HT-29 (cell line): ENCODE measurements around the gene C3AR1. TPM values are rescaled to one million over a fixed set of nuclear protein-coding genes. Genes with fewer than 3 reads are reported as not detected.
A peak's percentile ranks its signal among the peaks of the same experiment; 100 is the strongest.
"Not testable (repeated sequence)": the region's sequence is repeated elsewhere in the genome, so short reads cannot be mapped to it uniquely, and the experiment has no call there.

ENCODE experiments used
- DNase-seq: peaks from one replicate; pipeline ENCODE4 v3.0.0-alpha.2; 2015; ENCODE audit warnings: low spot score
- total RNA-seq: library from RNA; depleted of rRNA; stranded (reverse); fragments of >200 nt; shearing (Covaris generic); gene quantifications from 2 replicates; pipeline ENCODE4 v1.2.3, GENCODE V29; 2014

C3AR1 gene
- total RNA-seq, 1 experiment from 2014 or later = not detected

GRCh38 chr12:8057839-8058238, 8.3 kb downstream of the C3AR1 start:
- no peak for DNase-seq

- no peak for DNase-seq
Observed at GRCh38 chr12:8057306-8057705, 8.9 kb downstream of the C3AR1 start.

GRCh38 chr12:8054816-8055215, 11.3 kb downstream of the C3AR1 start:
- DNase-seq = no peak

GRCh38 chr12:8052679-8053078, 13.5 kb downstream of the C3AR1 start:
- no peak for DNase-seq

- no peak for DNase-seq
Observed at GRCh38 chr12:8050600-8051250, 15.4 kb downstream of the C3AR1 start.

- no peak for DNase-seq
Observed at GRCh38 chr12:8048906-8049305, 17.3 kb downstream of the C3AR1 start.

GRCh38 chr12:8047842-8048241, 18.3 kb downstream of the C3AR1 start:
- no peak for DNase-seq

- peak; percentile 79 for DNase-seq
Observed at GRCh38 chr12:8045952-8046944, 19.9 kb downstream of the C3AR1 start.

- no peak for DNase-seq
Observed at GRCh38 chr12:8040791-8041190, 25.4 kb downstream of the C3AR1 start.

GRCh38 chr12:8038659-8039114, 27.5 kb downstream of the C3AR1 start:
- DNase-seq = peak; percentile 61

GRCh38 chr12:8037947-8038346, 28.2 kb downstream of the C3AR1 start:
- no peak for DNase-seq

GRCh38 chr12:8037046-8037663, 29.0 kb downstream of the C3AR1 start:
- no peak for DNase-seq

- DNase-seq = no peak
Observed at GRCh38 chr12:8036346-8036745, 29.8 kb downstream of the C3AR1 start.

GRCh38 chr12:8035440-8036010, 30.6 kb downstream of the C3AR1 start:
- peak; percentile 8 for DNase-seq

GRCh38 chr12:8034802-8035201, 31.4 kb downstream of the C3AR1 start:
- DNase-seq = peak; percentile 10

GRCh38 chr12:8033153-8034044, 32.8 kb downstream of the C3AR1 start:
- DNase-seq = peak; percentile 28

- DNase-seq = peak; percentile 66
Observed at GRCh38 chr12:8032242-8033152, 33.7 kb downstream of the C3AR1 start, which contains the start of gene FOXJ2. Gene FOXJ2 (plus strand): TSS chr12:8032716. CDS start chr12:8039833, 7,117 bp downstream.

- DNase-seq = no peak
Observed at GRCh38 chr12:8031872-8032241, 34.3 kb downstream of the C3AR1 start.

- DNase-seq = not testable (repeated sequence)
Observed at GRCh38 chr12:8031017-8031416, 35.1 kb downstream of the C3AR1 start.

GRCh38 chr12:8030189-8030588, 36.0 kb downstream of the C3AR1 start:
- DNase-seq = no peak
